Activated CD8-positive, alpha-beta memory T cell treated with anti-CD3 and anti-CD28 coated beads for 48 hours (primary cell): ENCODE data around the gene LCE3A.

Experiments used
- DNase-seq, 3 experiments: peaks; one replicate each; pipeline ENCODE4 v3.0.0-alpha.2; 2020; ENCODE audit warnings: low read depth in 2 of 3, low spot score in 2 of 3

Gene LCE3A

DNA sequence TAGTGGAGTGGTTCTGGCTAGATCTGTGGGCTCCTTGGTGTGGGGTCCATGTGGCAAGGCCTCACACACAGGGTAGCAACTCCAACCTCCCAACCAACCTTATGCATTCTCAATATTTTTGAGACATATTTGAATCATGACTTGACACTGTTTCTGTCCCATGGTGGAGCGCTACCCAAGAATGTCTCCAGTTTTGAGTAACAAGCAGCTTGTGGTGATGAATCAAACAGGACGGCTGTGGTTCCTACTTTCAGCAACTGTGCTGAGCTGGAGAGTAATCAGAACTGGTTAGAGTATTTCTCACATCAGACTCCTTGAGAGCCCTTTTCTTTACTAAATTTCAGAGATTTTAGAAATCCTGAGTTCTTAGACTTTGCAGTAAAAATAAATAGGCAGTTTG, 45.7 kb downstream of the LCE3A start:
- no peak for DNase-seq
